ENCODE measurements around the gene AHNAK.

- TF ChIP-seq CTCF (conservative IDR thresholded peaks at IDR 0.05; ENCODE audit: low read length) (no peak), EZH2phosphoT487 (IDR thresholded peaks at IDR 0.05; ENCODE audit: borderline replicate concordance, low read depth, low read length) (no peak)
These were observed 148.3 kb downstream of the AHNAK start for GRCh38 chr11:62398011-62398994.

Data from OCI-LY7 (cell line).